K562 (cell line): ENCODE data around the gene TBXAS1. TPM values are rescaled to one million over a fixed set of nuclear protein-coding genes. Genes with fewer than 3 reads are reported as not detected.

Experiments used
- ATAC-seq: fragments of 200-7000 bp; cut with Tn5 transposase; 3 replicates; pipeline ENCODE4 v1.9.1; 2020; ENCODE audit warnings: moderate library complexity
- BruUV-seq: library from RNA; stranded (reverse); fragments of 400-500 nt; replicated peaks from 2 replicates; lab custom pipeline; 2021; lab: Mats Ljungman, UMichigan
- CTCF ChIA-PET: fragments of 300-600 bp; formaldehyde crosslinking; extraction: SDS; loops from one replicate; lab custom pipeline; 2021; ENCODE audit warnings: low intra/inter-chr PET ratio; lab: Yijun Ruan, JAX
- POLR2A ChIA-PET: fragments of 300-600, 350-650 bp; sonication (Branson Sonifier 250); formaldehyde crosslinking; extraction: SDS; loops from one replicate; lab custom pipeline; 2021; ENCODE audit warnings: antibody characterized with exemption, inconsistent platforms; lab: Yijun Ruan, JAX
- DNase-seq, 4 experiments: peaks; one replicate each; pipeline versions ENCODE4 v3.0.0 to v3.0.0-alpha.2; 2011 to 2018; ENCODE audit warnings: low spot score in 3 of 4, mixed read lengths in 3 of 4; ENCODE audit errors: extremely low read depth in 1 of 4
- FAIRE-seq: peaks from 2 replicates; lab custom pipeline; 2011; peaks lifted over from hg19 to GRCh38; lab: Jason Lieb, UNC
- H2AFZ ChIP-seq: 2 replicates; pipeline ENCODE4 v1.6.0; 2011; ENCODE audit warnings: low read depth, low read length, control low read depth, inconsistent platforms
- H3K27ac ChIP-seq: fragments of 200-600 bp; 3 replicates; pipeline ENCODE4 v1.8.0; 2011; ENCODE audit warnings: low read depth, mild to moderate bottlenecking, control low read depth, inconsistent platforms, low read length, moderate library complexity, mixed read lengths; ENCODE audit errors: extremely low read depth
- H3K27me3 ChIP-seq, 2 experiments: fragments of 300-600 bp in 1 of 2; 2 replicates in 1 of 2; 3 replicates in 1 of 2; pipeline versions ENCODE4 v1.6.0 to v1.8.0; 2011; ENCODE audit warnings: inconsistent platforms in 2 of 2, low read length in 2 of 2, mild to moderate bottlenecking in 1 of 2, mixed read lengths in 1 of 2, moderate library complexity in 1 of 2; ENCODE audit not compliant: control insufficient read depth in 2 of 2, insufficient read depth in 2 of 2
- H3K36me3 ChIP-seq: fragments of 300-600 bp; 3 replicates; pipeline ENCODE4 v1.8.0; 2011; ENCODE audit warnings: mild to moderate bottlenecking, low read length, inconsistent platforms; ENCODE audit not compliant: control insufficient read depth, insufficient read depth
- H3K4me1 ChIP-seq, 2 experiments: fragments of 200-600 bp in 1 of 2; replicated peaks in 1 of 2; 2 replicates in 1 of 2; 3 replicates in 1 of 2; pipeline versions ENCODE4 v1.5.1 to v1.8.0; 2011; ENCODE audit warnings: inconsistent platforms in 2 of 2, low read length in 2 of 2, mild to moderate bottlenecking in 1 of 2, mixed read lengths in 1 of 2, moderate library complexity in 1 of 2; ENCODE audit not compliant: control insufficient read depth in 2 of 2, insufficient read depth in 2 of 2
- H3K4me2 ChIP-seq: 2 replicates; pipeline ENCODE4 v1.6.1; 2011; ENCODE audit warnings: low read length, control low read depth, inconsistent platforms, mixed read lengths; ENCODE audit not compliant: insufficient read depth
- H3K4me3 ChIP-seq: fragments of 200-600 bp; sonication (generic), shearing (Covaris generic); 2 replicates; pipeline ENCODE4 v1.5.1; 2016; ENCODE audit warnings: control low read depth, inconsistent platforms
- H3K79me2 ChIP-seq: fragments of 200-600 bp; 3 replicates; pipeline ENCODE4 v1.8.0; 2011; ENCODE audit warnings: low read length, inconsistent platforms; ENCODE audit not compliant: control insufficient read depth, insufficient read depth
- H3K9ac ChIP-seq, 2 experiments: 2 replicates each; pipeline versions ENCODE4 v1.6.0 to v1.6.1; 2011; ENCODE audit warnings: low read depth in 2 of 2, low read length in 2 of 2, control low read depth in 1 of 2, inconsistent platforms in 1 of 2, mild to moderate bottlenecking in 1 of 2, mixed read lengths in 1 of 2; ENCODE audit not compliant: insufficient read depth in 1 of 2
- H3K9me1 ChIP-seq: one replicate; pipeline ENCODE4 v1.6.0; 2011; ENCODE audit warnings: inconsistent platforms, mild to moderate bottlenecking, low read length, moderate library complexity; ENCODE audit not compliant: control insufficient read depth, insufficient read depth
- H3K9me3 ChIP-seq: replicated peaks from 2 replicates; pipeline ENCODE4 v1.5.1; 2011; ENCODE audit warnings: low read depth, low read length, inconsistent platforms; ENCODE audit not compliant: control insufficient read depth, insufficient read depth
- H4K20me1 ChIP-seq: replicated peaks from 2 replicates; pipeline ENCODE4 v1.6.1; 2011; ENCODE audit warnings: low read length, inconsistent platforms, mixed read lengths; ENCODE audit not compliant: control insufficient read depth, insufficient read depth
- GABPB1 ChIP-seq: sonication (generic); formaldehyde crosslinking; IDR thresholded peaks from 2 replicates; pipeline ENCODE4 v1.8.0; 2022; ENCODE audit warnings: mild to moderate bottlenecking, missing genetic modification reagents
- IFI16 ChIP-seq: fragments of 250-450 bp; sonication (Bioruptor Pico); IDR thresholded peaks from 2 replicates; pipeline ENCODE4 v2.1.2; 2022; ENCODE audit warnings: mild to moderate bottlenecking, inconsistent platforms
- PHF8 ChIP-seq: fragments of 200-600 bp; sonication (generic); IDR thresholded peaks from 2 replicates; pipeline ENCODE4 v1.6.1; 2012; ENCODE audit warnings: mixed run types, mild to moderate bottlenecking, inconsistent platforms, low read length, moderate library complexity, borderline replicate concordance
- SRSF9 ChIP-seq: fragments of 200-400 bp; formaldehyde crosslinking; IDR thresholded peaks from 2 replicates; pipeline ENCODE4 v1.6.1; 2017; ENCODE audit warnings: low read depth, low read length, borderline replicate concordance
- STAG1 ChIP-seq: sonication (generic); formaldehyde crosslinking; IDR thresholded peaks from 2 replicates; pipeline ENCODE4 v1.5.0; 2020; ENCODE audit warnings: missing genetic modification reagents, borderline replicate concordance
- TEAD4 ChIP-seq, 2 experiments: sonication (generic) in 1 of 2; formaldehyde crosslinking in 1 of 2; IDR thresholded peaks; 2 replicates each; pipeline versions ENCODE4 v1.6.1 to v1.8.0; 2012 to 2022; ENCODE audit warnings: borderline replicate concordance in 1 of 2, inconsistent platforms in 1 of 2, low read length in 1 of 2, mild to moderate bottlenecking in 1 of 2, missing genetic modification reagents in 1 of 2
- TGIF2 ChIP-seq: sonication (generic); formaldehyde crosslinking; IDR thresholded peaks from 2 replicates; pipeline ENCODE4 v1.8.1; 2022; ENCODE audit warnings: mild to moderate bottlenecking, missing genetic modification reagents, moderate library complexity
- ZNF143 ChIP-seq: sonication (generic); formaldehyde crosslinking; IDR thresholded peaks from 2 replicates; pipeline ENCODE4 v1.9.0; 2022; ENCODE audit warnings: mild to moderate bottlenecking, missing genetic modification reagents
- ZNF408 ChIP-seq: fragments of 250-450 bp; sonication (Bioruptor Pico); IDR thresholded peaks from 2 replicates; pipeline ENCODE4 v1.4.0; 2020; ENCODE audit warnings: low read depth, mild to moderate bottlenecking, moderate library complexity
- ZNF717 ChIP-seq: fragments of 250-450 bp; sonication (Bioruptor Pico); IDR thresholded peaks from 2 replicates; pipeline ENCODE4 v1.5.0; 2021
- WGBS: fragments of 100-300 bp; shearing (Covaris generic); methylation state at CpG from one replicate; pipeline ENCODE4 v1.1.6; 2016; ENCODE audit warnings: low coverage, mixed read lengths; ENCODE audit not compliant: insufficient coverage; ENCODE audit errors: missing lambda C conversion rate; 5-methylcytosine and 5-hydroxymethylcytosine counted together
- in situ Hi-C: fragments of 300-500 bp; cut with MboI; formaldehyde crosslinking; loops from 4 replicates; pipeline ENCODE4 v1.15.0; 2018; ENCODE audit warnings: inconsistent platforms, mixed read lengths
- intact Hi-C: fragments of 100-400 bp; cut with micrococcal nuclease; formaldehyde crosslinking; loops from 2 replicates; pipeline ENCODE4 v1.14.2; 2022
- polyA plus RNA-seq, 8 experiments: library from polyadenylated mRNA; depleted of rRNA in 4 of 8; stranded (reverse) in 5 of 8; unstranded in 3 of 8; fragments of >200 nt; fragmentation: Nextera tagmentation in 2 of 8; fragmentation: Illumina TruSeq in 1 of 8; extraction: Ambion mirVana in 2 of 8; extraction: Trizol in 1 of 8; gene quantifications; 2 replicates each; pipeline versions ENCODE4 v1.2.1 to v1.2.3, GENCODE V29; 2011 to 2014; ENCODE audit warnings: inconsistent platforms in 1 of 8, missing spikeins in 1 of 8
- total RNA-seq, 7 experiments: library from RNA; depleted of rRNA in 6 of 7; stranded (reverse); fragments of >200 nt in 6 of 7; fragmentation: Illumina TruSeq in 2 of 7; extraction: Trizol in 2 of 7; gene quantifications; 2 replicates each; pipeline versions ENCODE4 v1.2.1 to v1.2.3, GENCODE V29; 2011 to 2021; ENCODE audit warnings: low replicate concordance in 1 of 7
- TF ChIP-seq, protein P1 (sequence below): sonication (generic); formaldehyde crosslinking; IDR thresholded peaks from 2 replicates; pipeline ENCODE4 v1.8.0; 2023; ENCODE audit warnings: mild to moderate bottlenecking, missing genetic modification reagents

The TBXAS1 gene
- total and polyA plus RNA-seq, 9 of the 15 experiments (the other 6 are each of a cell fraction or from before 2014, with no cell fraction given): 1.1 to 8.3 (median 1.9) TPM

DNA sequence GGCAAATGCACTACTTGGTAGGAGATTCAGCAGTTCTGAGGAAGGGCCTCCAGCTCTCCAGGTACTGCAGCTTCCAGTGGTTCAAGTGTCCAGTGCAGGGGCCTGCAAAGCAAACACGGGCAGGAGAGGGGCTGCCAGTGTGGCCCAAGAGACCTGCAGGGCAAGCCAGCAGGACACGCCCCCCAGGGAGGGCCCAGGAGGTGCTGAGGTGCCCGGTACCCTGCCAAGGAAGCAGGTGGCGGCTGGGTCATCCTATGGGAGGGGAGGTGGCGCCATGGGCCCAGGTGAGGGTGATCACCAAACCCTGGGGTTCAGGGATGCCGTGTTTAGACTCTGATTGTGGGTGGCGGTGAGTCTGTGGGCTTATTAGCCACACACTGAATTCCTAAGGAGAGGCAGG is 188.0 kb downstream of the TBXAS1 start:
- no peak for TF ChIP-seq ZNF408 (CRISPR knock-in tag)
- no peak for TF ChIP-seq SRSF9
- 0 out of 2 replicates have a peak, but pooled peaks have one; percentile 4 for TF ChIP-seq STAG1 (CRISPR knock-in tag)
- TF ChIP-seq, all 486 proteins: peak for 1
- Histone ChIP-seq H3K4me2 (no peak overlapping the region), H3K79me2 (no peaks in the 10 kb centered on the region)

DNA sequence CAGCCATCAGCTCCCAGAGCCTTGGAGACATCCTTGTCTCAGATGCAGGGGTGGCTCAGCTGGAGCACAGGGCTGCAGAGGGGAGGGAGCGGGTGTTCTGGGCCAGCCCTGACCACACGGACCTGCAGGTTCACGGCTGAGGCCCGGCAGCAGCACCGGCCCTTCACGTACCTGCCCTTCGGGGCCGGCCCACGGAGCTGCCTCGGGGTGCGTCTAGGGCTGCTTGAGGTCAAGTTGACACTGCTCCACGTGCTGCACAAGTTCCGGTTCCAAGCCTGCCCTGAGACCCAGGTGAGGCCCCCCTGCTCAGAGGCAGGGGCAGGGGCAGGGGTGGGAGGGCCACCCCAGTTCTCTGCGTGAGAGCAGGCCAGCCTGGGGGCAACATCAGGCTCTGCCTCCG is 188.5 kb downstream of the TBXAS1 start:
- peaks cover 0 to 16% of the 10 kb centered on the region in 2 experiments; a peak in 1 of 5 replicates for H3K4me1 ChIP-seq
- no peaks in the 10 kb centered on the region for H3K79me2 ChIP-seq
- peak overlapping the region in 1 of 2 experiments; percentile 29; a peak in 1 of 4 replicates for H3K9ac ChIP-seq
- in situ Hi-C loops (no loop called here), intact Hi-C loops (no loop called here)
- DNase-seq (no peak), ATAC-seq (peak; percentile 24), FAIRE-seq (no peak)
- peaks cover 14% of the 10 kb centered on the region for H4K20me1 ChIP-seq
- WGBS: 24% methylated on average over 15 of the region's 15 CpGs
- H3K4me3 ChIP-seq: no peak overlapping the region
- CTCF ChIA-PET: no interaction called here
- H3K9me1 ChIP-seq: no peaks in the 10 kb centered on the region
- H3K36me3 ChIP-seq: no peaks in the 10 kb centered on the region
- H2AFZ ChIP-seq: no peak overlapping the region
- no peak overlapping the region for H3K27ac ChIP-seq
- H3K27me3 ChIP-seq: peaks cover 28 to 43% of the 10 kb centered on the region in 2 experiments
- H3K9me3 ChIP-seq: no peaks in the 10 kb centered on the region
- no TSS peak for BruUV-seq
- no peak overlapping the region for H3K4me2 ChIP-seq
- POLR2A ChIA-PET: interaction anchor here (1.1 to 2.5 kb wide), 2 partner anchors 12 to 24 kb away, joined by 3 to 13 read pairs; no protein-coding TSS in a partner anchor
- TF ChIP-seq IFI16 (no peak), ZNF717 (CRISPR knock-in tag) (no peak), ZNF143 (no peak), TEAD4 (IDR thresholded peaks at IDR 0.05; ENCODE audit: low read length) (no peak), TEAD4 (CRISPR knock-in tag; IDR thresholded peaks at IDR 0.05; ENCODE audit: borderline replicate concordance) (no peak), GABPB1 (peak; percentile 19; the same call in 1 of the 2 replicates), TGIF2 (CRISPR knock-in tag) (0 out of 2 replicates have a peak, but pooled peaks have one; percentile 39), PHF8 (no peak)
- TF ChIP-seq, protein P1, sequence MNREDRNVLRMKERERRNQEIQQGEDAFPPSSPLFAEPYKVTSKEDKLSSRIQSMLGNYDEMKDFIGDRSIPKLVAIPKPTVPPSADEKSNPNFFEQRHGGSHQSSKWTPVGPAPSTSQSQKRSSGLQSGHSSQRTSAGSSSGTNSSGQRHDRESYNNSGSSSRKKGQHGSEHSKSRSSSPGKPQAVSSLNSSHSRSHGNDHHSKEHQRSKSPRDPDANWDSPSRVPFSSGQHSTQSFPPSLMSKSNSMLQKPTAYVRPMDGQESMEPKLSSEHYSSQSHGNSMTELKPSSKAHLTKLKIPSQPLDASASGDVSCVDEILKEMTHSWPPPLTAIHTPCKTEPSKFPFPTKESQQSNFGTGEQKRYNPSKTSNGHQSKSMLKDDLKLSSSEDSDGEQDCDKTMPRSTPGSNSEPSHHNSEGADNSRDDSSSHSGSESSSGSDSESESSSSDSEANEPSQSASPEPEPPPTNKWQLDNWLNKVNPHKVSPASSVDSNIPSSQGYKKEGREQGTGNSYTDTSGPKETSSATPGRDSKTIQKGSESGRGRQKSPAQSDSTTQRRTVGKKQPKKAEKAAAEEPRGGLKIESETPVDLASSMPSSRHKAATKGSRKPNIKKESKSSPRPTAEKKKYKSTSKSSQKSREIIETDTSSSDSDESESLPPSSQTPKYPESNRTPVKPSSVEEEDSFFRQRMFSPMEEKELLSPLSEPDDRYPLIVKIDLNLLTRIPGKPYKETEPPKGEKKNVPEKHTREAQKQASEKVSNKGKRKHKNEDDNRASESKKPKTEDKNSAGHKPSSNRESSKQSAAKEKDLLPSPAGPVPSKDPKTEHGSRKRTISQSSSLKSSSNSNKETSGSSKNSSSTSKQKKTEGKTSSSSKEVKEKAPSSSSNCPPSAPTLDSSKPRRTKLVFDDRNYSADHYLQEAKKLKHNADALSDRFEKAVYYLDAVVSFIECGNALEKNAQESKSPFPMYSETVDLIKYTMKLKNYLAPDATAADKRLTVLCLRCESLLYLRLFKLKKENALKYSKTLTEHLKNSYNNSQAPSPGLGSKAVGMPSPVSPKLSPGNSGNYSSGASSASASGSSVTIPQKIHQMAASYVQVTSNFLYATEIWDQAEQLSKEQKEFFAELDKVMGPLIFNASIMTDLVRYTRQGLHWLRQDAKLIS (CRISPR knock-in tag): 0 out of 2 replicates have a peak, but pooled peaks have one; percentile 28

More for the DNA sequence above, 188.0 kb downstream of the TBXAS1 start:
- WGBS: 22% methylated on average over 7 of the region's 7 CpGs
- no peak for FAIRE-seq
- no peaks in the 10 kb centered on the region for H3K9me1 ChIP-seq
- intact Hi-C loops (no loop called here), in situ Hi-C loops (no loop called here)
- H3K27ac ChIP-seq: no peak overlapping the region
- H2AFZ ChIP-seq: no peak overlapping the region
- ChIA-PET CTCF (no interaction called here), POLR2A (interaction anchor here (0.7 to 1.1 kb wide), 2 partner anchors 25 to 548 kb away, joined by 3 read pairs; no protein-coding TSS in a partner anchor)
- no TSS peak for BruUV-seq
- no peak overlapping the region for H3K4me3 ChIP-seq
- no peaks in the 10 kb centered on the region for H3K36me3 ChIP-seq
- ATAC-seq: no peak; the same call in 2 of the 3 replicates
- no peak for DNase-seq
- H3K4me1 ChIP-seq: peaks cover 0 to 16% of the 10 kb centered on the region in 2 experiments; a peak in 1 of 5 replicates
- peaks cover 14% of the 10 kb centered on the region for H4K20me1 ChIP-seq
- no peaks in the 10 kb centered on the region for H3K9me3 ChIP-seq
- H3K9ac ChIP-seq: 0 out of 4 replicates have a peak overlapping the region, but pooled peaks of 1 of the 2 experiments have one; percentile 29
- peaks cover 33 to 48% of the 10 kb centered on the region in 2 experiments for H3K27me3 ChIP-seq
